ENCODE results near the gene UTS2R.
"Not testable (repeated sequence)": the region's sequence is repeated elsewhere in the genome, so short reads cannot be mapped to it uniquely, and the experiment has no call there.

Gene UTS2R

GRCh38 chr17:82408938-82409318 lies 37.4 kb downstream of the UTS2R start:
- no peak for DNase-seq (ENCODE audit: low spot score)

DNA sequence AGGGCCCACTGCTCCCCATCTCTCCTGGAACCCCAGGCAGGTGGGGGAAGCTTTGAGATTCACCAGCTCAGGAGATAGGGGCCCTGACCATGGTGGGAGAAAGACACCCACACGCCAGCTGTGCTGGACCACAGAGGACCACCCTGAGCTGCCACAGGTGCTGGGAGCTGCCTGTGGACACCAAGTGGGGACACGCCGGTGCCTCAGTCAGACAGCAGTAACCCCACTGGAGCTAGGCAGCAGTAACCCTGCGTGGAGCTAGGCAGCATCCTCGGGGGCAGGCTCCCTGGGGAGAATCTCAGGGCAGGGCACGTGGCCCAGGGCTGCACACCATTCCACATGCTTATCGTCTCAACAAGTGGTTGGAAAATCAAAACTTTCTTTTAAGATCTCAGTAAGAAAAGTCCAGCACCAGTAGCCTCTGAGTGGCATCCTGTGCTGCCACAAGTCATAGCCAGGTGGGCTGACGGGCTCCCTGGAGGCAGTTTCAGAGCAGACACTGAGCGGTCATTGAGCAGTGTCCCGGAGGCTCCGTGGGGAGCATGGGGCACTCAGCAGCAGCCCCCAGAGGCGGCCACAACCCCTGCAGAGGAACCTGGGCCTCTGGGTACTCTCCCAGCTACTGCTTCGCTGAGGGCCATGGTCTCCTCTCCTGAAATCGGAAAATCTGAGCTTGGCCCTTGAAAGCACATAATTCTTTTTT lies 38.6 kb downstream of the UTS2R start:
- DNase-seq (ENCODE audit: low spot score): no peak

GRCh38 chr17:82411396-82412053 lies 40.0 kb downstream of the UTS2R start:
- DNase-seq (ENCODE audit: low spot score): no peak

DNA sequence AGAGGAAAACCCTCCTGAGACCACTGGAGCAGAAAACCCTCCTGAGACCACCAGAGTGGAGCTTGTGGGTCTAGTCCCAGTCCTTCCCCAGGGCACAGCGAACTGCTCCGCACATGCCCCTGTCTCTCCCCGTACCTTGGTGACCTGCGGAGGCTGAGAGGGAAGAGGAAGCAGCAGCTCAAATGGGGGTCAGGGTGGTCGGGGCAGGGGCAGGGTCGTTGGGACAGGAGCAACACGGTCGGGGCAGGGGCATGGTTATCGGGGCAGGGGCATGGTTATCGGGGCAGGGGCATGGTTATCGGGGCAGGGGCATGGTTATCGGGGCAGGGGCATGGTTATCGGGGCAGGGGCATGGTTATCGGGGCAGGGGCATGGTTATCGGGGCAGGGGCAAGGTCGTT lies 40.5 kb downstream of the UTS2R start:
- not testable (repeated sequence) for DNase-seq (ENCODE audit: low spot score)

- no peak for DNase-seq (ENCODE audit: low spot score)
These were observed 41.3 kb downstream of the UTS2R start for GRCh38 chr17:82412535-82413520.

GRCh38 chr17:82414548-82415281 lies 43.1 kb downstream of the UTS2R start:
- DNase-seq (ENCODE audit: low spot score): peak; percentile 95

GRCh38 chr17:82415336-82415735 lies 43.8 kb downstream of the UTS2R start:
- no peak for DNase-seq (ENCODE audit: low spot score)

DNA sequence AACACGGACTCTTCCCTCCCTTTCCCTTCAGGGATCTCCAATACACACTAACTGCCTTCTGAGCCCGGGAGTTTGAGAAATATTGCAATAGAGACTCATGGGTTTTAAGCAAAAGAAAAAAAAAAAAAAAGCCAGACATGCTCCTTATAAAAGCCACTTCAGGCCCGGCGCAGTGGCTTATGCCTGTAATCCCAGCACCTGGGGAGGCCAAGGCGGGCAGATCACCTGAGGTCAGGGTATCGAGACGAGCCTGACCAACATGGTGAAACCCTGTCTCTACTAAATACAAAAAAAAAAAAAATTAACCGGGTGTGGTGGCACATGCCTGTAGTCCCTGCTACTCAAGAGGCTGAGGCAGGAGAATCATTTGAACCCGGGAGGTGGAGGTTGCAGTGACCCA lies 44.2 kb downstream of the UTS2R start:
- DNase-seq (ENCODE audit: low spot score): no peak

- DNase-seq (ENCODE audit: low spot score): no peak
These were observed 44.7 kb downstream of the UTS2R start for GRCh38 chr17:82416264-82416663.

- no peak for DNase-seq (ENCODE audit: low spot score)
These were observed 45.2 kb downstream of the UTS2R start for GRCh38 chr17:82416771-82417170.

DNA sequence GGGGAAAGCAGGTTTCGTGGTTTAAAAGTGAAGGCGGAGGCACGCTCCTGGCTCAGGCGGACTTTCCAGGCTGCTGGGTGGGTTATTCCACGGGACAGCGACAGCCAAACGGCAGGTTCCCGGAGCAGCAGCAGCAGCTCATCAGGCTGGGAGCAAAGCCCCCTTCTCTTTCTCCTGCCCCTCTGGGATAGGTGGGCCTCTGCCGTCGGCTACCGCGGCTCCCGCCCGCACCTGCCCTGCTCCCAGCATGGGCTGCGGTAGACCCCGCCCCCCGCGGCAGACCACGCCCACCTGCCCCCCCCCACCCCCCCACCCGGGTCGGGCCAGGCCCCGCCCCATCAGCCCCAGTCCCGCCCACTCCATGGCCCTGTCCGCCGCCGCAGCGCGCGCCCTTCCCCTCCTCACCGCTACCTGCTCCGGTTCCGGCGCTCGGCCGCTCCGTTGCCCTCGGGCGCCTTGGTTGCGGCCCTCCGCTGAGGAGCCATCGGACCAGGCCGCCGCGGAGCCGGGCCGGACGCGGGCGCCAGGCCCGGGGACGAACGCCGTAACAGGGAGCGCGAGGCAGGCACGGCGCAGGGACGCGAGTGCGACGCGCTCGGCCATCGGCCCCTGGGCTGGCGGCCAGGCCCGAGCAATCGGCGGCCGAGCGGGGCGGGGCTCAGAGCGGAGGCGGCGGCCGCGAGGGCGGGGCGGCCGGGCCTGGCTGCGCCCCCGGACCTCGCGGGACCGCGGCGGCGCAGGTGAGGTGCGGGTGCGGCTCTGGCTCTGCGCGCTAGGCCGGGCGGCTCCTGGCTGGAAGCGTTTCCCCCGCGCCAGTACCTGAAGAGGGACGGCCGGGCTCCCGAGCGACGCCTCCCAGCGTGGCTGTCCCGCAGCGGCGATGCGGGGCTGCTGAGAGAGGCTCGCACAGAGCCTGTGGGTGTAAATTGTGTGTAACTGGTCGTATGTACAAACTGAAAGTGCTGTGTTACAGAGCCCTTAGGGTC lies 46.7 kb downstream of the UTS2R start, which contains the start of the genes HEXD and OGFOD3:
TSS of gene HEXD (plus strand) at position 347 of the 986 bp plus-strand sequence. CDS start 1,453 bp downstream, outside the sequence.
TSS of gene OGFOD3 (minus strand) at position 586 of the 986 bp plus-strand sequence. CDS start at position 485, 101 bp downstream.
- peak; percentile 95 for DNase-seq (ENCODE audit: low spot score)

DNA sequence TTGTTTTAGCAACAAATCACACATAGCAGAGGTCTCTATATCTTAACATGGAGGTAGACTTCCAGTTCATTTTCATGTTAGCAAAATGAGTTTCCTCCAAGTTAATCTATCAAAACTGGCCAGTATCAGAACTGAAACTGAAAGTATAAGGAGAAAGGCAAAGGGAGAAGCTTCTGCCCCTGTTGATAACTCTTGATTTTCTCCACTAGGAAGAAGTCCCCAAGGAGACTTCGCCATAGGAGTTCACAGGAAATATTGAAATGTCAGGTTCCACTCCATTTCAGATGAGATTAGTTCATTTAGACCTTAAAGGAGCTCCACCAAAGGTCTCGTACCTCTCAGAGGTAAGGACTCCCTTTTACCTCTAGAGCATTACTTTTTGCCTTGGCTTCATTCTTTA lies 48.0 kb downstream of the UTS2R start:
- no peak for DNase-seq (ENCODE audit: low spot score)

DNA sequence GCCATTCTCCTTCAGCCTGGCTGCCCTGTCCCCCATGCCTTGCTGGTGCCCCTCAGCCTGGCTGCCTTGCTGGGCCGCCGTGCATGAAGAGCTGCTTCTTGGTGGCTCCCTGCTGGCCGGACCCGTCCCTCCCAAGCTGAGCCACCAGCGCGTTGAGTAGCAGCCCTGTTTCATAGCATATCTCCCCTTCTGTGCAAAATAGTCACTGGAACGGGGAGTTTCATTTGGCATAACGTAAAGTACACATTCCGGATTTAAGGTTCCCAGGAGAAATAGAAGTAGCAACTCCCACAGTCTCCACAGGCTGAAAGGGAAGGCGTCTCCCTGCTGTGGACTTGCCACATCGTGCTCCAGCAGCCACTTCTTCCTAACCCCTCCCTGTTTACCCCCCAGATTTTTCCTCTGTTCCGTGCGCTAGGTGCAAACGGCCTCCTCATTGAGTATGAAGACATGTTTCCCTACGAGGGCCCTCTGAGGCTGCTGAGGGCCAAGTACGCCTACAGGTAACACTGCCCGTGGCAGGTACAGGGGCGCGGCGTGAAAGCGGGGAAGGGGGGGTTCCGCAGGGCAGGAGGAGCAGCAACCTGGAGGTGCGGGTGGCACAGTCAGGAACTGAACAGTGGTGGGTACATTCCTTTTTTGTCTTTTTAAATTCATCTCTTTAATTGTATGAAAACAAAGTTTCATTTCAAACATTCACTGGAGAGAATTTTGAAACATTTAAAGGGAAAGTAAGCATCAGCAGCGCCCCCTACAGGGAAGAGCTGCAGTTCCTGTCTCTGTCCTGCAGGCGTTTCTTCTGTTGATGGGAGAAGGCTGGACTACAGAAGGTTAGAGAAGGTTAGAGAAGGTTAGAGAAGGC lies 52.7 kb downstream of the UTS2R start:
- peak; percentile 72 for DNase-seq (ENCODE audit: low spot score)

GRCh38 chr17:82424863-82425159 lies 53.2 kb downstream of the UTS2R start:
- DNase-seq (ENCODE audit: low spot score): no peak
